Cardiac fibroblast (primary cell): Measurements from ENCODE around the gene PLA2G4F.

ENCODE experiments used
- DNase-seq, 2 donors: peaks; one replicate each; pipeline versions ENCODE4 v3.0.0 to v3.0.0-alpha.2; 2010; ENCODE audit warnings: low read depth in 2 of 2
- H3K4me3 ChIP-seq, 2 donors: replicated peaks in 1 of 2; 1 replicate in 1 of 2; 2 replicates in 1 of 2; pipeline ENCODE4 v1.5.1; 2011; ENCODE audit warnings: low read depth in 2 of 2, low read length in 2 of 2, mild to moderate bottlenecking in 2 of 2, moderate library complexity in 1 of 2
- CTCF ChIP-seq: IDR thresholded peaks from one replicate; pipeline ENCODE4 v1.5.1; 2011; ENCODE audit warnings: low read depth, mild to moderate bottlenecking, low read length, inconsistent platforms

PLA2G4F gene

GRCh38 chr15:42158941-42159340 is 2.5 kb upstream of the PLA2G4F start:
- DNase-seq, result no peak

DNA sequence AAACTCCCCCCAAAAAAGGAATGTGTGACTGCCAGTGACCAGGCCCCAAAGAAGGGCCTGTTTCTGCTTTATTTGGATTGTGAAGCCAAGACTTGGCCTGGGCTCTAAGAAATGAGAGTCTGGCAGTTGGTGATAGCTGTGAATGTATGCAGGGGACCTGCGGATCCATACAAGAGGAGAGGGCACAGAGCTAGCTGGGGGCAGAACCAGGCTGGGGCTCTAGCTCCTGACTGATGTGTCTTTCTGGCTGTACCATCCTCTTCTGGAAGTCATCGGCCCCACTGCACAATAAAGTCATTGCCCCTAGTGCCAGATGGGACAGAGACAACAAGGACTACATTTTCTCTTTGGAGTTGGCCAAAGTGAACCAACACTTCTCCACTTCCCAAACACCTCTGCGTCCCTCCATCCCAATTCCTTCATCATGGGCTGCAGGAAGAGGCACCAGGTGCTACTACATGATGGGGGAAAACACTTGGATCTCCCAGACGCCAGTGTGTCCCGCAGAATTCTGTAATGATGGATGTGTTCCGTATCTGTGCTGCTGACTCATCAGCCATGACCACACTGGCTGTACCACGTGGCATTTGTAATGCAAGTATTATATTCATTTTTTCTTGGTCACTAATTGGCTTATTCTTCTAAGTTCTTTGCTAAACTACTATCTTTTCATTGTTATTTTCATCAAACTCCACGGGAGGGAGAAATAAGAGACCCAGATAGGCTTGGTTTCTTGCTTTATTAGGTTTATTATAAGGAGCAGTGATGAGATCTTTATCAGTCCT is 1.7 kb upstream of the PLA2G4F start:
- H3K4me3 ChIP-seq, result no peak overlapping the region
- DNase-seq, result peak; percentile 54 to 61

More at GRCh38 chr15:42158941-42159340, 2.5 kb upstream of the PLA2G4F start:
- no peak for TF ChIP-seq CTCF
- H3K4me3 ChIP-seq, result no peak overlapping the region

DNA sequence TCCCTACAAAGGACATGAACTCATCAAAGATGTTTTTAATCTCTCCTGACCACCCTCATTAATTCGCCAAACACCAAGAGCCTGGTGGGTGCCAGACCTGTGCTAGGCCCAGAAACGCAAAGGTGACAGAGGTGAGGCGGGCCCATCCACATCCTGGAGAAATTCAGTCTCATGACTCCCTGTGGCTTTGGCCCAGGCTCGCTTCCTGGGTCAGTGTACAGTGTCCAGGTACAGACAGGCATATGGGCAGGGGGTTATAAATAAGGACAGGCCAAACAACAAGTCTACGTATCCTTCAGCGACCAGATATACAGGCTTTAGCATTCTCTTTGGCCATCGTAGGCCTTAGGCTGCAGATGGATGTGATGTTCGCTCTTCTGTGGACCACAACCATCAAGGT is 945 bp upstream of the PLA2G4F start:
- no peak overlapping the region for H3K4me3 ChIP-seq
- TF ChIP-seq CTCF, result no peak
- no peak for DNase-seq

More for the DNA sequence above, 1.7 kb upstream of the PLA2G4F start:
- no peak for TF ChIP-seq CTCF

- no peak for DNase-seq
- TF ChIP-seq CTCF, result no peak
- H3K4me3 ChIP-seq, result no peak overlapping the region
These were observed 742 bp downstream of the PLA2G4F start for GRCh38 chr15:42155546-42156242.

- DNase-seq, result no peak
- no peak overlapping the region for H3K4me3 ChIP-seq
- TF ChIP-seq CTCF, result no peak
These were observed 1.5 kb downstream of the PLA2G4F start for GRCh38 chr15:42154956-42155355.

GRCh38 chr15:42154212-42154941 is 2.1 kb downstream of the PLA2G4F start:
- no peak overlapping the region for H3K4me3 ChIP-seq
- TF ChIP-seq CTCF, result no peak

More at GRCh38 chr15:42154212-42154941, 2.1 kb downstream of the PLA2G4F start:
- DNase-seq, result no peak
